HG03159 (cell line): ENCODE data around the gene TMA16.
"Not testable (repeated sequence)": the region's sequence is repeated elsewhere in the genome, so short reads cannot be mapped to it uniquely, and the experiment has no call there.

Experiments used
- ATAC-seq: cut with Tn5 transposase; IDR thresholded peaks from one replicate; pipeline ENCODE4 v1.9.1; 2021; ENCODE audit warnings: mild to moderate bottlenecking, moderate library complexity; ENCODE audit not compliant: unreplicated experiment

The TMA16 gene

DNA sequence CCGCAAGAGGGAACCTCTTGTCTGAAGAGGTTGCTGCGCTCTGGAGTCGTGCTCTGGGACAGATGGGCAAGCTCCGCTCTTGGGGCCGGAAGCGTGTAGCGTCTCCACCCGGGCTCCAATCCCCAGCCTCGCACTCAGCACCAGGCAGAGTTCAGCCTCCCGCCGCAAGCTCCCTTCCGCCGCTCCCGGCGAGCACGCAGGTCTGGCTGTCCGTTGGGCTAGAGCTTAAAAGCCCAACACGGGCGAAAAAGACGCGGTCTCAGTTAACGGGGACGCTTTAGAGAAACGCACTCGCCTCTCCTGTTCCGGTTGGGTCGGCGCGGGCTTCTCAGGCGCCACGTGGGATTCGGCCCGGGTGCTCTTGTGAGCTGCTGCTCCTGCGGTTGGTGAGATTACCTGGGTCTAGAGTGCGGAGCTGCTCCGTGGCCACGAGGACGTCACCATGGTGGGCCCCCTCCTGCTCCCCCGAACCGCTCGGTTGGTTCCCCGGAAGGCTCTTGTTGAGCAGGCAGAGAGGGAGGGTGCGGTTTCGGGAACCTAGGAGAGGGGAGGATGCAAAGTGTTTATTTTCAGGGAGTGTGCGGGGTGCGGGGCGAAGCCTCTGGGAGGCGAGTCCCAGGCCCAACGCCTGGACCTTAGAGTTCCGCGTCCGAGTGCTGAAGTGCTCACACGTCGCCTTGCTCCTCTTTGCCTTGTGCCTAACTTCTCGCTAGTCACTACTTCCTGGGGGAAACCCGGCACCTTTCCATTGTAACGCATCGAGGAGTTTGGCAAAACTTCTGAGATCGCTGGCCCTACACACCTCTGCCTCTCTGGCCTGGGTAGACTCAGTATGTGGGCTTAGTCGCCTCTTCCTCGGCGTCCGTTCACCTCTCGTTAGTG, at the start of gene TMA16:
TSS of gene TMA16 (plus strand) at position 331 of the 882 bp plus-strand sequence. CDS start at position 443, 112 bp downstream.
- ATAC-seq, result peak; percentile 81

- ATAC-seq, result not testable (repeated sequence)
Observed at GRCh38 chr4:163447023-163447422, 47.5 kb upstream of the TMA16 start.

DNA sequence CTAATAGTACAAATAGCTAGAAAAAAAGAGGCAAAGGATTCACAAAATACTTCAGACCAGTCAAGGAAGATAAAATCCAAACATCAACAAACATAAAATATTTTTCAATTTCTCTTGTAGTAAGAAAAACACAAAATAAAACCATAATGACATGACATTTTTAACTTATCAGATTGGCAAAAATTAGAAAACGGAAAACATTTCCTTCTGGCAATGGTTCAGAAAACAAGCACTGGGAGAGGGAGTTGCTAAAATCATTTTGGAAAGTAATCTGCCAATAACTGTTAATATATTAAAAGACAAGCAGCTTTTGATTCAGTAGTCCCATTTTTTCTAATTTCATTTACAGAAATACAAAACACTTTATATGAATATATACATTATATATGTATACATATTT, 47.0 kb upstream of the TMA16 start:
- no peak for ATAC-seq

GRCh38 chr4:163448540-163449203, 45.8 kb upstream of the TMA16 start:
- ATAC-seq, result no peak

DNA sequence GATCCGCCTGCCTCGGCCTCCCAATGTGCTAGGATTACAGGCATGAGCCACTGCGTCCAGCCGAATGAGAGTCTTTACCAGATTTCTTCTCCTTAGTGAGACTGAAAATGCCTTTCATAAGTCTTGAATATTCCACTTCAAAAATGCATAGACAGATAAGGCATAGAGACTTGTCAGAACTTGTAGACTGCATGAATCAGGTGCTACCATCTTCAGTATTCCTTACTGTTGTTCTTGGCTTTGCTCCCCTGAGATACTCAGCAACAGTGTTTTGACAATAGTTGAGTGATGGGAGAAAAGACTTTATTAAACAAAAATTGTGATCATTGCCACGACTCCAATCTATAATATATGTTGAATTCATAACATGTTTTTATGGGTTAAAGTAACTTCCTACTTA, 31.9 kb upstream of the TMA16 start:
- ATAC-seq, result no peak

DNA sequence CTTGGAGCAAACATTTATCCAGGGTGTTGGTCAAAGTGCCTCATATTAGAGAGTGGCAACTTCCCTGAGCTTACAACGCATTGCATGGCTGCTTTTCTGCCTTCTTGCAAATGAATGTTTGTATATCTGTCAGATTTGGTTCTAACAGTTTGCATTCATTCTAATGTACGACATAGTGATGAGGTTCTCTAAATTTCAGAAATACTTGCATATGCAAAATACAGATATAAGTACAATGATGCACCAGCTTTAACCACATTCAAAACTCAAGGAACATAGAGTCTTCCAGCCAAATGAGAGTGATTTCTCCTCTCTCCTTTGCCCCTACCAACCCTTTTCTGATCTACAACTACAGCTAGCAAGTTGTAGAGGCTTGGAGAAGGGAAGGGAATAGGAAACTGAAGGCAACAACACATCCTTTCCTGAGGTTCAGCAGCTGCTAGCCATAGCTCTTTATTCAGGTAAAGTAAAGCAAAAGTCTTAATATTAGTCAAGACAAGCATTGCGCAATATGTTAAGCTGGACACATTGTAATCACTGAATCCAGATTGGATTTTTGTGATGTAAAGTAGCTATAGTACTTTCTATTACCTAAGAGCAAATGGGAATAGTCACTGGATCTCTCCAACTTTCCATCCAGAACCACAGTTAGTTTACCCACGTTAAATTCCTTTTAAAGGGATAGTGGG, 27.3 kb upstream of the TMA16 start:
- ATAC-seq, result no peak

GRCh38 chr4:163470391-163470790, 24.1 kb upstream of the TMA16 start:
- ATAC-seq, result no peak

- ATAC-seq, result no peak
Observed at GRCh38 chr4:163473130-163473529, 21.4 kb upstream of the TMA16 start.

GRCh38 chr4:163473576-163473975, 20.9 kb upstream of the TMA16 start, which contains the start of gene TKTL2:
Gene TKTL2, minus strand, starts transcription at chr4:163473754. Its CDS starts 20 bp downstream, at chr4:163473734.
- ATAC-seq, result no peak

DNA sequence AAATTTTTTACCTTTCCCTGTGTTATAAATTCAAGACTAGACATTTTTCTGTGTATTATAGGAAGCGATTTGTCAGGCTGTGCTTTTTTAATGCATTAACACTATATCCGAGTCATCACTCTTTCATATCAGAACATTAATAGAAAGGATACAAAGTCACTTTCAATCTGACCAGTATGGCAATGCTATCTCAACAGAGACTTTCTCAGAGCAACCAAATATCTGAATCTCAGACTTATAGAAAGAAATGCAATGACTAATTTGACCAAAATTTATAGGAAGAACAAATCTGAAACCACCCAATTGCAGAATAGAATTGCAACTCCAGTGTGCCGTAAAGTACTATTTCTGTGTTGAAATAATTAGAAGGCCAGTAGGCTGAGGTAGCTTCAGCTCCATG, 20.5 kb upstream of the TMA16 start:
- peak; percentile 50 for ATAC-seq

- ATAC-seq, result no peak
Observed at GRCh38 chr4:163476761-163477438, 17.6 kb upstream of the TMA16 start.

- ATAC-seq, result peak; percentile 75
Observed at GRCh38 chr4:163482190-163482589, 12.3 kb upstream of the TMA16 start.

GRCh38 chr4:163484906-163485305, 9.6 kb upstream of the TMA16 start:
- ATAC-seq, result peak; percentile 48

DNA sequence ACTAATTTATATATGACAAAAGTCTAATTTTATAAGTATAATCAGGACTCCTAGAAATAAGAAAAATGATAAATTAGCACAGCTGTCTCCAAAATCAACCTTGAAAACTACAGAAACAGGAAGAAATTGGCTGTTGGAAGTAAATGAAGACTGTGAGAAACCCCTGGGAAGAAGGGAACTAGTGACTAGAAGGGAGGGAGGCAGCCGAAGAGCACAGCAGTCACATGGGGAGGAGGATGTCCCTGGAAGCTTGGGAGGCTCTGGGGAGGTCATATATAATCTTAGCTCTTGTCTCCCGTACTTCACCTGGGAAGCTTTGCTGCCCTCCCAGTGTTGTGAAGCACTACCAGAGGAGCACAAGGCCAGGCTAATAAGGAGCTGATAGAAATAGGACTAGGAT, 8.9 kb upstream of the TMA16 start:
- ATAC-seq, result no peak

DNA sequence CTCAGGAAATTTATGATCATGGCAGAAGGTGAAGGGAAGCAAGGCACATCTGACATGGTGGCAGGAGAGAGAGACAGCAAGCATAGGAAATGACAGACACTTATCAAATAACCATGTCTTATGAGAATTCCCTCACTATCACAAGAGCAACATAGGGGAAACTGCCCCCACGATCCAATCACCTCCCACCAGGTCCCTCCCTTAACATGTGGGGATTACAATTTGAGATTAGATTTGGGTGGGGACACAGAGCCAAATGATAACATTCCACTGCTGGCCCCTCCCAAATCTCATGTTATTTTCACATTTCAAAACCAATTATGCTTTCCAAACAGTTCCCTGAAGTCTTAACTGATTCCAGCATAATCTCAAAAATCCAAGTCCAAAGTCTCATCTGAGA, 8.2 kb upstream of the TMA16 start:
- no peak for ATAC-seq

- ATAC-seq, result no peak
Observed at GRCh38 chr4:163489929-163490328, 4.6 kb upstream of the TMA16 start.

- ATAC-seq, result no peak
Observed at GRCh38 chr4:163492951-163493504, 1.5 kb upstream of the TMA16 start.

- ATAC-seq, result peak; percentile 30
Observed at GRCh38 chr4:163493643-163494359, 689 bp upstream of the TMA16 start.

DNA sequence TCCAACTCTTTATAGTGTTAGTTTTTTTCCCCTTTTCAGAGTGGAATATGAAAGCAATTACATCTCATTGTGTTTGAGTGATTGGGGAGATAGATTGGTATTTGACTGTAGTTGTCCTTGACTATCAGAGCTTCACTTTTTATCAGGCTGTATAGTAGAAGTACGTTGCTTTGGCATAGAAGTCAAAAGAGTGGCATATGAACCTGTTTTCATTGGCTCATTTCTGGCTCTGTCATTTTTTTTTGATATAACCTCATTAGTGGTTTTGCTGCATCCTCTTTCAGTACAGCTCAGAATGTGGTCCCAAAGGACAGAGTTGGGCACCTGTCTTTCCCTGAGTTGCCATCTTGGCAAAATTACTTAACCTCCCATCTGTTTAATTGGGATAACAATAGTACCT, 1.4 kb downstream of the TMA16 start:
- ATAC-seq, result peak; percentile 35

DNA sequence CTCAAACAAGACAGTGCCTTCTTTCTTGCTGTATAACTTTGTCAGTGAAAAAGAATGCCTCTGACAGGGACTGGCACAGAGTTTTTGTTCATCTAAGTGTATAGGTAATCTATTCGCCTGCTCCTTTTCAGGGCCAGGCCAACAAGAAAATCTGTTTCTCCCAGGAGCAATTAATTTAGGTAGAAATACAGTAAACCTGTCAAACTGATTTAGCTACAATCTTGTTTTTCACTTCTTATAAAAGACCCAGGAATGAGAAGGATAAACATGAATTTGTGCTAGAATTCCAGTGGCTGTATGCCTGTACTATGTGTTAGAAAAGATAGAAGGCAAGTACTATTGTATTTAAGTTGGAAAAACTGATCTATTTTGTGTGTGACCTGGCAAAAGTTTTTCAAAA, 6.1 kb downstream of the TMA16 start:
- ATAC-seq, result no peak
